ENCODE data around the gene LUC7L. TPM values are rescaled to one million over a fixed set of nuclear protein-coding genes. Genes with fewer than 3 reads are reported as not detected.

LUC7L gene
- total RNA-seq, 4 donors from 2014 or later: 85.1 to 316 (median 153) TPM

DNA sequence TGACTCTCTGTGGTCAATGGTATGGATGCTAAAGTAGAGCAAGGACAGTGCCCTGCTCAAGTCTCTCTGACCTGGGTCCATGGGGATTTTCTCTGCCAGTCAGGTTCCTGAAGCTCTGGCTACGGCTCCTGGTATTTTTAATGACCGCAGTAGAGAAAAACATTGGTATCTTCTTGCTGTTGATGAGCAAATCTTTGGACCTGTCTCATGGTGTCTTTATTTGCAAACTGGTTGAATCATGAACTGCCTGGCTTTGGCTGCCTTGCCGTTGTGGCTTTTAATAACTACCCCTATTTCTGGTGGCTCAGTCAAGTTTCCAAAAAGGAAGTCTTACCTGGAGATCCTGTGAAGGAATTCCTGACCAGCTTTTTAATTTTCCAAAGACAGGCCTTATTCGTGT is 14.1 kb upstream of the LUC7L start:
- Histone ChIP-seq H3K27ac (no peak overlapping the region), H3K9me3 (no peaks in the 10 kb centered on the region), H3K4me3 (no peak overlapping the region), H3K27me3 (no peaks in the 10 kb centered on the region), H3K36me3 (no peaks in the 10 kb centered on the region), H3K4me1 (peaks cover 4 to 33% (median 12%) of the 10 kb centered on the region in 4 donors)
- in situ Hi-C loops (cut with MboI; ENCODE audit: low pct_ligation_motif_present in 1 of 4, low pct_unique_long_range_greater_than_20kb in 1 of 4, low sequenced_read_pairs in 3 of 4) (no loop called here), intact Hi-C loops (cut with DNase I; ENCODE audit: low total_unique reads) (loop anchor here (10.0 kb wide), 1 partner anchor 111 kb away; the partner anchor contains the start of gene AXIN1)
- DNase-seq: no peak
- WGBS, 2 donors (ENCODE audit: low coverage in 1 of 2): 58 to 89% methylated on average over 2 to 4 of the region's 4 CpGs
- TF ChIP-seq POLR2AphosphoS5 (IDR thresholded peaks at IDR 0.05) (no peak), EP300 (IDR thresholded peaks at IDR 0.05; ENCODE audit: low read depth) (no peak), POLR2A (IDR thresholded peaks at IDR 0.05) (no peak)
- TF ChIP-seq, protein P1, sequence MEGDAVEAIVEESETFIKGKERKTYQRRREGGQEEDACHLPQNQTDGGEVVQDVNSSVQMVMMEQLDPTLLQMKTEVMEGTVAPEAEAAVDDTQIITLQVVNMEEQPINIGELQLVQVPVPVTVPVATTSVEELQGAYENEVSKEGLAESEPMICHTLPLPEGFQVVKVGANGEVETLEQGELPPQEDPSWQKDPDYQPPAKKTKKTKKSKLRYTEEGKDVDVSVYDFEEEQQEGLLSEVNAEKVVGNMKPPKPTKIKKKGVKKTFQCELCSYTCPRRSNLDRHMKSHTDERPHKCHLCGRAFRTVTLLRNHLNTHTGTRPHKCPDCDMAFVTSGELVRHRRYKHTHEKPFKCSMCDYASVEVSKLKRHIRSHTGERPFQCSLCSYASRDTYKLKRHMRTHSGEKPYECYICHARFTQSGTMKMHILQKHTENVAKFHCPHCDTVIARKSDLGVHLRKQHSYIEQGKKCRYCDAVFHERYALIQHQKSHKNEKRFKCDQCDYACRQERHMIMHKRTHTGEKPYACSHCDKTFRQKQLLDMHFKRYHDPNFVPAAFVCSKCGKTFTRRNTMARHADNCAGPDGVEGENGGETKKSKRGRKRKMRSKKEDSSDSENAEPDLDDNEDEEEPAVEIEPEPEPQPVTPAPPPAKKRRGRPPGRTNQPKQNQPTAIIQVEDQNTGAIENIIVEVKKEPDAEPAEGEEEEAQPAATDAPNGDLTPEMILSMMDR (IDR thresholded peaks at IDR 0.05): no peak

DNA sequence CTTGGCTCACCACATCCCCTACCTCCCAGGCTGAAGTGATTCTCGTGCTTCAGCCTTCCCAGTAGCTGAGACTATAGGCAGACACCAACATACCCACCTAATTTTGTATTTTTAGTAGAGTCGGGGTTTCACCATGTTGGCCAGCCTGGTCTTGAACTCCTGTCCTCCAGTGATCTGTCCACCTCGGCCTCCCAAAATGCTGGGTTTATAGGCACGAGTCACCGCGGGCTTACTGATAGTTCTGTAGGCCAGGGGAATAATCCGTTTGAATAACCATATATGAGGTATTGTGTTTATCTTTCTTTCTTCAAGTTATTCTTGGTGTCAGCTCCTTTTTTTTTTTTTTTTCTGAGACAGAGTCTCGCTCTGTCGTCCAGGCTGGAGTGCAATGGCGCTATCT is 13.0 kb upstream of the LUC7L start:
- Histone ChIP-seq H3K9me3 (no peaks in the 10 kb centered on the region), H3K4me3 (no peak overlapping the region), H3K27me3 (no peaks in the 10 kb centered on the region), H3K36me3 (no peaks in the 10 kb centered on the region), H3K27ac (peak overlapping the region in 2 of 4 donors; percentile 26 to 27), H3K4me1 (peaks cover 4 to 33% (median 12%) of the 10 kb centered on the region in 4 donors)
- in situ Hi-C loops (cut with MboI; ENCODE audit: low pct_ligation_motif_present in 1 of 4, low pct_unique_long_range_greater_than_20kb in 1 of 4, low sequenced_read_pairs in 3 of 4): no loop called here
- 84 to 88% methylated on average over 10 of the region's 10 CpGs for WGBS, 2 donors (ENCODE audit: low coverage in 1 of 2)
- DNase-seq: no peak
- TF ChIP-seq EP300 (IDR thresholded peaks at IDR 0.05; ENCODE audit: low read depth) (no peak), POLR2AphosphoS5 (IDR thresholded peaks at IDR 0.05) (no peak), POLR2A (IDR thresholded peaks at IDR 0.05) (no peak)
- TF ChIP-seq, protein P1 (IDR thresholded peaks at IDR 0.05): no peak
- intact Hi-C loops (cut with DNase I; ENCODE audit: low total_unique reads): loop anchor here (10.0 kb wide), 1 partner anchor 113 kb away; the partner anchor contains the start of gene AXIN1

DNA sequence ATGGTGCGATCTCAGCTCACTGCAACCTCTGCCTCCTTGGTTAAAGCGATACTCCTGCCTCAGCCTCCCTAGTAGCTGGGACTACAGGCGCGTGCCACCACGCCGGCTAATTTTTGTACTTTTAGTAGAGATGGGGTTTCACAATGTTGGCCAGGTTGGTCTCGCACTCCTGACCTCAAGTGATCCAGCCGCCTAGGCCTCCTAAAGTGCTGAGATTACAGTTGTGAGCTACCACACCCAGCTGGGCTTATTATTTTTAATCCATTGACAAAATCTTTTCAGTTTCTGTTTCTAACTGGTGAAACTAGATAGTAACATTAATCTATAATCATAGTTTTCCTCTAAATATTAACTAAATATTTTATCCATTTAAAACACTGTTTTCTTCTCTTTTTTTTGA is 11.3 kb upstream of the LUC7L start:
- H3K9me3 ChIP-seq: no peaks in the 10 kb centered on the region
- H3K4me3 ChIP-seq: no peak overlapping the region
- DNase-seq: no peak
- H3K36me3 ChIP-seq: no peaks in the 10 kb centered on the region
- H3K27ac ChIP-seq: peak overlapping the region in 3 of 4 donors; percentile 16 to 43 (median 18)
- peaks cover 11 to 42% (median 17%) of the 10 kb centered on the region in 4 donors for H3K4me1 ChIP-seq
- intact Hi-C loops (cut with DNase I; ENCODE audit: low total_unique reads) (loop anchor here (10.0 kb wide), 1 partner anchor 114 kb away; the partner anchor contains the start of gene AXIN1), in situ Hi-C loops (cut with MboI; ENCODE audit: low pct_ligation_motif_present in 1 of 4, low pct_unique_long_range_greater_than_20kb in 1 of 4, low sequenced_read_pairs in 3 of 4) (no loop called here)
- TF ChIP-seq POLR2A (IDR thresholded peaks at IDR 0.05): no peak
- TF ChIP-seq, protein P1 (IDR thresholded peaks at IDR 0.05): no peak
- no peak for TF ChIP-seq EP300 (IDR thresholded peaks at IDR 0.05; ENCODE audit: low read depth)
- no peak for TF ChIP-seq POLR2AphosphoS5 (IDR thresholded peaks at IDR 0.05)
- H3K27me3 ChIP-seq: no peaks in the 10 kb centered on the region
- WGBS, 2 donors (ENCODE audit: low coverage in 1 of 2): 89% methylated on average over 8 of the region's 8 CpGs; no CpG with 5 or more reads in 1 of the 2 donors

DNA sequence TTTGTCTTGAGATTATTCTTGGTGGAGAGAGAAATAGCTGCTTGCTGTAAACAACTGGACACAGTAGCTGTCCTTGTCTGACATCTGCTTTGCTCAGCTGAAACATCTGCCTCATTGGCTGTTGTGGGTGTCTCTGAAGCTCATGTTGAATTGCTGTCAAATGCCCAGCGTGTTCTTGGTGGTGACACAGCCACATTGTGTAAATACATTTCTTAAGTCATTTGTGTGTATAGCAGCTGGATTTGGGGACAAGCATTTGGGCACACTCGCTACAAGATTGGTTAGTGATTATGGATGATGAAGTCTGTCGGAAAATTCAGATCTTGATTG is 10.7 kb upstream of the LUC7L start:
- intact Hi-C loops (cut with DNase I; ENCODE audit: low total_unique reads) (loop anchor here (10.0 kb wide), 1 partner anchor 115 kb away; the partner anchor contains the start of gene AXIN1), in situ Hi-C loops (cut with MboI; ENCODE audit: low pct_ligation_motif_present in 1 of 4, low pct_unique_long_range_greater_than_20kb in 1 of 4, low sequenced_read_pairs in 3 of 4) (no loop called here)
- Histone ChIP-seq H3K4me3 (no peak overlapping the region), H3K27me3 (no peaks in the 10 kb centered on the region), H3K36me3 (no peaks in the 10 kb centered on the region), H3K27ac (peak overlapping the region; percentile 16 to 45 (median 23)), H3K4me1 (peaks cover 12 to 44% (median 21%) of the 10 kb centered on the region in 4 donors), H3K9me3 (no peaks in the 10 kb centered on the region)
- 77 to 83% methylated on average over 2 to 3 of the region's 3 CpGs for WGBS, 2 donors (ENCODE audit: low coverage in 1 of 2)
- DNase-seq: no peak
- TF ChIP-seq, protein P1 (IDR thresholded peaks at IDR 0.05): no peak
- TF ChIP-seq EP300 (IDR thresholded peaks at IDR 0.05; ENCODE audit: low read depth): no peak
- TF ChIP-seq POLR2A (IDR thresholded peaks at IDR 0.05): no peak
- TF ChIP-seq POLR2AphosphoS5 (IDR thresholded peaks at IDR 0.05): no peak
